ENCODE measurements around the gene ABR. TPM values are rescaled to one million over a fixed set of nuclear protein-coding genes. Genes with fewer than 3 reads are reported as not detected.
A peak's percentile ranks its signal among the peaks of the same experiment; 100 is the strongest.

The ABR gene
- total and polyA plus RNA-seq, 2 of the 8 experiments (the other 6 are each of a cell fraction or from before 2014, with no cell fraction given) = 44.8 to 47.2 TPM

- ChIA-PET POLR2A (ENCODE audit: partially characterized antibody) (interaction anchor here (1.4 kb wide), 1 partner anchor 25 kb away, joined by 4 read pairs; no protein-coding TSS in a partner anchor), CTCF (ENCODE audit: partially characterized antibody) (interaction anchor here (0.6 to 11.3 kb wide), 31 partner anchors 9 to 924 kb away, joined by 3 to 178 read pairs (median 4); no protein-coding TSS in a partner anchor)
- Histone ChIP-seq H3K23me2 (ENCODE audit: low read depth, low read length) (no peaks in the 10 kb centered on the region), H3K36me3 (ENCODE audit: control insufficient read depth in 2 of 4, insufficient read depth in 4 of 4, low read length in 3 of 4) (no peaks in the 10 kb centered on the region), H3K23ac (ENCODE audit: insufficient read length) (no peak overlapping the region), H3K9ac (replicated peaks in 1 of 4; ENCODE audit: extremely low read depth in 1 of 4, low read depth in 3 of 4, low read length in 3 of 4) (no peak overlapping the region), H3K79me2 (ENCODE audit: control insufficient read depth in 1 of 2, insufficient read depth in 2 of 2, low read length in 2 of 2) (no peaks in the 10 kb centered on the region), H3K4me2 (ENCODE audit: insufficient read depth in 1 of 2, low read depth in 2 of 2, low read length in 2 of 2) (no peak overlapping the region), H4K8ac (ENCODE audit: extremely low read depth, insufficient read depth, low read length) (no peak overlapping the region), H3K27me3 (replicated peaks in 1 of 4; ENCODE audit: control insufficient read depth in 3 of 4, extremely low read depth in 1 of 4, insufficient read depth in 3 of 4, low read length in 3 of 4) (no peaks in the 10 kb centered on the region), H2BK5ac (ENCODE audit: low read depth, low read length) (no peak overlapping the region), H4K5ac (ENCODE audit: insufficient read length, low read depth, low read length) (no peak overlapping the region), H3K4me3 (ENCODE audit: extremely low read depth in 1 of 4, insufficient read depth in 2 of 4, low read depth in 3 of 4, low read length in 4 of 4) (no peak overlapping the region), H3K4ac (replicated peaks; ENCODE audit: insufficient read length, low read depth, low read length) (no peak overlapping the region), H2BK120ac (replicated peaks; ENCODE audit: low read depth, low read length) (no peak overlapping the region), H4K91ac (replicated peaks; ENCODE audit: insufficient read length, low read length) (no peak overlapping the region), H2BK15ac (ENCODE audit: low read length) (no peak overlapping the region), H2AK5ac (ENCODE audit: low read depth, low read length) (no peak overlapping the region), H4K20me1 (replicated peaks in 1 of 2; ENCODE audit: control insufficient read depth in 1 of 2, insufficient read depth in 2 of 2, low read length in 2 of 2) (peaks cover 2 to 7% of the 10 kb centered on the region in 2 experiments), H3K18ac (ENCODE audit: extremely low read depth, low read length) (0 out of 2 replicates have a peak overlapping the region, but pooled peaks have one; percentile 56), H2BK20ac (ENCODE audit: low read length) (no peak overlapping the region), H3K56ac (replicated peaks; ENCODE audit: insufficient read length, low read depth, low read length) (no peak overlapping the region), H3K14ac (ENCODE audit: insufficient read length) (no peak overlapping the region), H2BK12ac (ENCODE audit: low read depth, low read length) (no peak overlapping the region), H3K27ac (ENCODE audit: low read depth, low read length) (no peak overlapping the region), H3K9me3 (ENCODE audit: insufficient read depth in 2 of 2, low read depth in 1 of 2, low read length in 1 of 2) (no peaks in the 10 kb centered on the region; a peak in 1 of 4 replicates), H3K79me1 (ENCODE audit: low read depth, low read length) (peaks cover 3% of the 10 kb centered on the region), H3K4me1 (replicated peaks in 1 of 4; ENCODE audit: control insufficient read depth in 3 of 4, insufficient read depth in 4 of 4, low read length in 3 of 4) (peaks cover 0 to 4% (median 1%) of the 10 kb centered on the region in 4 experiments; a peak in 2 of 7 replicates), H2AFZ (ENCODE audit: low read length) (no peak overlapping the region)
- FAIRE-seq (peak; percentile 7), DNase-seq (ENCODE audit: low read depth in 1 of 2, low spot score in 2 of 2) (peak; percentile 60 to 87)
- WGBS, 2 experiments (ENCODE audit: extremely low coverage in 1 of 2, insufficient coverage in 1 of 2, insufficient read length in 1 of 2, insufficient replicate concordance in 2 of 2, low coverage in 1 of 2, low lambda C conversion rate in 2 of 2, missing lambda C conversion rate in 1 of 2) = 47% methylated on average over 8 of the region's 8 CpGs; no CpG with 5 or more reads in 1 of the 2 experiments
- TF ChIP-seq EGR1 (IDR thresholded peaks at IDR 0.05; ENCODE audit: borderline replicate concordance, low read depth, low read length) (peak; percentile 59; the same call in 1 of the 2 replicates), FOSL1 (IDR thresholded peaks at IDR 0.05; ENCODE audit: insufficient read depth, low read depth, low read length) (no peak), E2F6 (IDR thresholded peaks at IDR 0.05) (peak; percentile 76; the same call in 1 of the 2 replicates), RAD21 (IDR thresholded peaks at IDR 0.05 in 1 of 2, conservative IDR thresholded peaks at IDR 0.05 in 1 of 2; ENCODE audit: low read depth in 2 of 2, low read length in 2 of 2) (peak; percentile 76 to 81), GABPA (IDR thresholded peaks at IDR 0.05; ENCODE audit: borderline replicate concordance, insufficient read depth, low read length) (0 out of 2 replicates have a peak, but pooled peaks have one; percentile 51), YY1 (IDR thresholded peaks at IDR 0.05; ENCODE audit: low read depth, low read length) (0 out of 2 replicates have a peak, but pooled peaks have one; percentile 57), RBBP5 (IDR thresholded peaks at IDR 0.05; ENCODE audit: borderline replicate concordance, low read depth, low read length) (no peak), CTCF (IDR thresholded peaks at IDR 0.05; ENCODE audit: control extremely low read depth in 1 of 3, insufficient read depth in 1 of 3, low read depth in 1 of 3, low read length in 3 of 3) (peak; percentile 68 to 86 (median 72)), TEAD4 (IDR thresholded peaks at IDR 0.05; ENCODE audit: low read depth, low read length) (peak; percentile 59)
Observed at GRCh38 chr17:1147664-1148063, 32.1 kb downstream of the ABR start.
